HG03378 (cell line): ENCODE results near the gene INPP5D.
A peak's percentile ranks its signal among the peaks of the same experiment; 100 is the strongest.

Experiments used
- ATAC-seq: cut with Tn5 transposase; IDR thresholded peaks from one replicate; pipeline ENCODE4 v1.9.1; 2021; ENCODE audit warnings: mild to moderate bottlenecking, moderate library complexity; ENCODE audit not compliant: unreplicated experiment

Gene INPP5D

DNA sequence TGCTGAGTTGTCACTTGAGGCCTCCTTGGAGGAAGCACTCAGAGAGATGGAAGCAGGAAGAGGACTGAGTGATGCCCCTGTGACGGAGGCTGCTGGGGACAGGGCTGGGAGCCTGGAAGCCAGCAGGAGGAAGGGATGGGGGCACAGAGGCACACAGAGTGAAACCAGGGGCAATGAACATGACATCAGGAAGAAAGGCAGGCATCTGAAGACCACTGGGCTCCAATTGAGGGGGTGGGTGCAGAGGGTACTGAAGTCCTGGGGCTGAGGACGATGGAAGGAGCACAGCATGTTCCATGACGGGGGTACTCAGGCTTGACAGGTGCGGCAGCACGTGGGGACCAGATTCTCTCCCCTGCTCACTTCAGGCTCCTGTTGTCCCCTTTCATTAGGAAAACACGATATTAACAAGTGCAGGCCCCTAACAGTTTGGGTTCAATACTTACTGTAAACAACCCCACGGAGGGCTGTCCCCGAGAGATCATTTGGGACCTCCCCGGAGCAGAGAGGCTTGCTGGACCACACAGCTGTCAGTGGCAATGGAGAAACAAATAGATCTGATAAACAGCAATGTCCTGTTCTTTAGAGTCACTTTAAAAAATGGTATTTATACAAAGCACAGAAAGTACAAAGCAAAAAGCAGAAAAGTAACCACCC is 8.7 kb downstream of the INPP5D start:
- no peak for ATAC-seq

DNA sequence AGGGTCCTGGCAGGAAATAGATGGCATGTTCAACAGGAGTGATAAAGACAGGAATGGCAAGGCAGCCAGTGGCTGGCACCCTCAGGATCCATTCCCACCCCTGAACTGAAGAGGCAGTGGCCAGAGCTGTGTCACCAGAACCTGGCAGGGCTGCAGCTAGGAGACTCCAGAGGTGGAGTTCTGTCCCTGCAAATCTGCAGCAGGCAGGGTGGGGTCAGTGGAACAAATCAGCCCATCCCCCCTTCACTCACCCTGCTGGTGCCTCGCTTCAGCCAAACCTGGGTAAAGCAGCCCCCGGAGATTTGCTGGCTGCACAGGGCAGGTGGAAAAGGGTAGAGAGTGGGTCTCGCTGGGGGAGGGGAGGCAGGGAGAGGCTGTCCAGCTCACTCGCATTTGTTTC is 12.7 kb downstream of the INPP5D start:
- no peak for ATAC-seq

DNA sequence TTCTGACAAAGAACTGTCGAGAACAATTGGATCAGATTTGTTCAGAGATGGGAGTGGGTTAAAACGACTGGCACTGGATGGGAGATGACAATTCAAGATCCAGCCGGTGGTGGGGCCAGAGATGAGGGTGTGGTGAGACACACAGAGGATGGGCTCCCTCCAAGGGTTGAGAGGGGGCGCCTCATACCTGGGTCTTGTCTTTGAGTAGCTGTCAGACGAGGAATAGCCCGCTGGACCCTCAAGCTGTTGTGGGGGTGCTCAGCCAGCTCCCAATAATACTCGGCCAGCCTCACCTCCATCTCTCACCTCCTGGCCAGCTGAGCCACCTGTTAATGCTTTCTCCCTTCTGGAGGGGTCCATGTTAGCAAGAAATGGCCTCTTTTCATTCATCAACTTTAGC is 14.0 kb downstream of the INPP5D start:
- ATAC-seq, result no peak

DNA sequence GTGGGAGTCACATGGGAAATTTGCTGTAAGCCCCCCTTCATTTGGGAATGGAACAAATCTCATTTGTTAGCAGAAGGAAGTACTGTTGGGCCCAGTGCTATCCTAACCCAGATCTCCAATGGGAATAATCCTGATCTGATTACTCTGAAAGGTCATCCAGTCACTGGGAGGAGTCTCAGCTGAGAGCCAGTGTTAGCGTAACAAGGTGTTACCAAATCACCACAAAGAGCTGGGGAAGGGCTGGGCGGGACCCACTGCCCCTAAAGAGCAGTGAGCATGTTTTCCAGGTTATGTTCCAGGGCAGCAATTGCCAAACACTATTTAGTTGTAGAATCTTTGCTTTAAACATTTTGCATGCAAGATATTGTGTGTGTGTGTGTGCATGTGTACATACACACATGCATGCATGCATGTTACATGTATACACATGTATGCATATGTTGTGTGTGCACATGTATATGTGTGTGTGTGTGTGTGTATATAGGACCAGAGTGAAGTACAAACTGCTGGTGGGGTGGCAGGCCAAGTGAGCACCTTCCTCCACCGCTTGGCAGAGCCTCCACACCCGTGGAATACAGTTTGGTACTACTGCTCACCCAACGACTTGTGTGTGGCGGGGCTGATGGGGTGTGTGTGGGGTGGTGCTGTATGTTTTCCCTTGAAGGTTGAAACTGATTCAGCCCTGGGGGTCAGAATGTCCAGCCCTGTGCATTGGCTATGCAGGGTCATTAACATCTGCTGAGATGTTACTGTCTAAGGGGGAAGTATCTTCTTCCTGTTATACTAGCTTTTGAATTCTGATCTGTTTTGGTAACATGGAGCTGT is 15.2 kb downstream of the INPP5D start:
- ATAC-seq, result no peak

DNA sequence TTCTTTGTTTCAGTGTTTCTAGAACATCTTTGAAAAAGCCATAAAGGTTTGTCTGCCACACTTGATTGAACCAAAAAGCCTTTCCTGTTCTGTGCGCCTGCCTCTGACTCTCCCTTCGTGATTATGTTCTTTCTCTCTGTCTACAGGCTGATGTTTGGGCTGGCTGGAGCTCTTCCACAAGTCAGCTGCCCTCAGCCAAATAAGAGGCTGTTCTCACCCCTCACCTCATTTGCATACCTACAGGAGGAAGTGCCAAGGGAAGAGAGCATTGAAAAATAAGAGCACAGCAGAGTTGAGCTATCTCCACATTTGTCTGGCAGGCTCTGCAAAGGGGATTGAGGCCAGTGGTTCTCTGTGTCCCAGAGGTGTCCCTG is 15.8 kb downstream of the INPP5D start:
- peak; percentile 41 for ATAC-seq

DNA sequence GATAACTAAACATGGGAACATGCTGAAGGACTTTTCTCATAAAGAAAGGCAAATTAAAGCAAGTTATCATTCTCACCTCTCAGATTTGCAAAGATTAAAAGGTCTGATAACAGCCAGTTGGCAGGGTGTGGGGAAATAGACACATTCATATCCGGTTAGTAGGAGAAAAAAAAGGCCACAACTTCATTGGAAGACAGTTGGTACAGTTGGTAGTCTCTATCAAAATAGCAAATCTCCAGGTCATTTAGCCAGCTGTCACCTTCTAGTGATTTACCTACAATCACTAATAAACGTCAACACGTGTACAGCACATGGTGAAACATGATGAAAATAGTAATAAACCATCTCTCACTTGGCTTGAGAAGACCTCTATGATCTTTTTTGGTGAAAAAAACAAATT is 16.6 kb downstream of the INPP5D start:
- no peak for ATAC-seq

DNA sequence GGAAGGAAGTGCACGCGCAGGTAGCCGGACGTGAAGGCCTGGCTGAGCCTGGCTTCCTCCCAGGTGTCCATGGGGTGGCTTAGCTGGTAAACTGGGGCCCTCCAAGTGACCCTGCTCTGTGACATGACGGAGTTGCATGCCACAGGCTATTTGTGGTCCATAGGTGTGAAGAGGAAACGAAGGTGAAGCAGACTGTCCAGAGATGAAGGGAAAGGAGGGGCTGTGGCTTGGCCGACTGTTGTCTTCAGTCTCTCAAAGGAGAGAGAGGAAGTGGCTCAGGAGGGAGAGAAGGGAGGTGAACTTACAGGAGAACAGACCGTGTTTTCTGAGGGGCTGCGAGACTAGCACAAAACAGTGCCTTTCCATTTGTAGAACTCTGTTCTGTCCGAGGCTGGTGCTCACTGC is 19.3 kb downstream of the INPP5D start:
- ATAC-seq, result peak; percentile 41

DNA sequence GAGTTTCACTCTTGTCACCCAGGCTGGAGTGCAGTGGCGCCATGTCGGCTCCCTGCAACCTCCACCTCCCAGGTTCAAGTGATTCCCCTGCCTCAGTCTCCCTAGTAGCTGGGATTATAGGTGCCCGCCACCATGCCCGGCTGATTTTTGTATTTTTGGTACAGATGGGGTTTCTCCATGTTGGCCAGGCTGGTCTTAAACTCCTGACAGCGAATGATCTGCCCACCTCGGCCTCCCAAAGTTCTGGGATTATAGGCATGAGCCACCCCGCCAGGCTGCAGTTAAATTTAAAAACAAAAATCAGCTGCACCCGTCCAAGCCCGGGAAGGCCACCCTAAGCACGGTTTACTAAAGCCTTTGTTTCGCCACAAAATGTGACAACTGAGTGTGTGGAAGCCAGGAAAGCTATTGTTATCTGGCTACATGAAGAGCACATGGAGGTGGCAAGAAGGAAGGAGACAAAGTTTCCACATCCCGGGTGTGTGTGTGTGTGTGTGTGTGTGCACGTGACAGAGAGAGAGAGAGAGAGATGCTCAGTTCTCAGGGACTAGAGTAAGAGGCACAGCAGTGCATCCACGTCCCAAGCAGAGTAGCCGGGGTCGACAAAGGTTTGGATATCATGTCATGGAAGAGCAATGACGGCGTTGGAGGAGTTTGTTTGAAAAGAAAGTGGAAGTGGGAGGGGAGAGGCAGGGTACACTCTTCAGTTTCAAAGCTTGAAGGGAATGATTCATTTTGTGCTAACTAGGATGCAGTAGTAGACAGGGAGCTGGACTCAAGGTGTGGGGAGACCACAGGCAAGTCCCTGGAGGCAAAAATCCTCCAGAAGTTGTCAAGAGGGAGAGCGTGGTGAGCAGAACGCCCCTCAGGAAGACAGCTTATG is 20.1 kb downstream of the INPP5D start:
- ATAC-seq, result no peak

DNA sequence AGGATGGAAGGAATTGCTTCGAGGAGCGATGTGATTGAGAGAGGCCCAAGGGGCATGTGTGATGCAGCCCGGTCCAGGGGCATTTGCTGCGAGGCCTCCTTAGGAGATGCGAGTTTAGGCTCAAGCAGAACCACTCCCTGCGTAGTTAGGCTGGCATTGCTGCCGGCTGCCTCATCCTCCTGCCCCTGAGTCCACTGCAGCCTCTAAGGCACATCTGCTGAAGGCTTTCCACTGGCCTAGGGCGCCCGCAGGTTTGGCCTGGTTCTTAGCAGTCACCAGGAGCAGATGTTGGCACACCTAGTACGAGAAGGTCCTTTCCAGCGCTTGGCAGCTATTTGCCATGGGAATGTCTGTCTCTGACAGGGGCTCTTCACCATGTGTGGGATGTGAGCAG is 20.7 kb downstream of the INPP5D start:
- ATAC-seq, result no peak

DNA sequence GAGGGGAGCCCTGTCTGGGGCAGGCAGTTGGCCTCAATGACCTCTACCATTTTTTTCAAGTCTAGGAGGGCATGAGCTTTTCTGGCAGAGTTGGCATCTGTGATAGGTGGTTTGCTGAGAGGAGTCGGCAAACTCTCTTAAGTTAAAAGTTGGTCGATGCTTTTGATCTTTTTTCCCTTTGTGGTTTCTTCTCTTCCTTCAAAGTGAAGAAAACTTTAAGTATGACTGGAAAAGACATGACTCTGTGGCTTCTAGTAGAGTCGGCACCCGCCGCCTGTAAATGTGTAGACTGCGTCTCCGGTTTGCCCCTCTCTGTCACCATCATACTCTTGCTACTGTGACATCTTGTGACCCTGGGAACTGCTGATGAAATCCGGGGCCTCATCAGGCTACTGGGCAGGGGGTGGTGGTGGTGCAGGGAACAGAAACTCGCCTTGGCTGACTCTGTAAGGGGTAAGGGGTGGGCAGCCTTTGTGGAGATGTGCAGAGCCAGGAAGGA is 21.1 kb downstream of the INPP5D start:
- no peak for ATAC-seq

DNA sequence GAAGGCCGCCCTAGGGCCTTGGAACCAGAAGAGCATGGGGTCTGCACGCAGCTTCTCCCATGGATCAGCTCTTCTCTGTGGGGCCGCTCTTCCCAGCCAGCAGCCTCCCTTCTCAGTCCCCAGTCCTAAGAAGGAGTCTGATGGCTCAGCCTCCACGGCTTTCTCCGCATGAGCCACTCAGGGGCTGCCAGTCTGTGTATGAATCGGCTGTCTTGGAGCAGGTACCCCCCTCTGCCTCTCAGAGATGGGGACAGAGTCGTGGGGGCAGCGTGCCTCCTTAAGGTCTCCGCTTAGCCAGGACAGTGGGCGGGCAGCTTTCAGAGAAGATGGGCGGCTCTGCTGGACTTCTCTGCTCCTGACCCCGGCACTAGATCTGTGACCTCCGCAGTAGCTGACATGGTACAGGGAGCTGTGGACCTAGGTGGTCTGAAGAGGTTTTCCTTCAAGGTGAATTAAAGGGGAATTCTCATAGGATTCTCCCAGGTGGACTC is 21.6 kb downstream of the INPP5D start:
- no peak for ATAC-seq

DNA sequence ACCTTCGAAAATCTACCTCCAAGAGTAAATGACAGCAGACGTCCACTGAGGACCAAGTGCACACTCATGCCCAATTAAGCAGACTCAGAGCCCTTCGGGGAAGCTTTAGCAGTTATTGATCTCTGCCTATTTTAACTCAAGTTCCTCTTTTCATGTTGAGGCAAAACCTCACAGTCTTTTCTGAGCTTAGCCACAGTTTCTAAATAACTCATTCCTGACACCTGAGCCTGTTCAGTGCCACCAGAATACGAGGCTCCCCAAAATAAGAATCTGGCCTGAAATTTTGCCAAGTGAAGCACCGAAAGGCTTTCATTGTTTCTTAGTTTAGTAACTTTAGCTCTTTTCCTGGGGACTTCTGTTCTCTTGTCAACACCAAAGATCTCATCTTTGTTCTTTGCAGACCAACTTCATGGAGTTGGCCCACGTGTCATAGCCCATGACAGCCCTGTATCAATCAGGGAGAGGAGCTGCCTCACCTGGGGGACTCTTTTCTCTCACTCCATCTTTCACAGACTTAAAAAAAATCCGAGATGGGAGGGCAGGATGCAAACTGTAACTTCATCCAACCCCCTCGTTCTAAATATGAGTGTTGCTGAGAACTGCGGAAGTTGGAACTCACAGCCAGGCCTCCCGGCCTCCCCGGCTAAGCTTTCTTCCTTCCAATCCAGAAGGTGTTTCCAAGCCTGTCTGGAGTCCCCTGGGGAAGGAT is 22.2 kb downstream of the INPP5D start:
- peak; percentile 52 for ATAC-seq

DNA sequence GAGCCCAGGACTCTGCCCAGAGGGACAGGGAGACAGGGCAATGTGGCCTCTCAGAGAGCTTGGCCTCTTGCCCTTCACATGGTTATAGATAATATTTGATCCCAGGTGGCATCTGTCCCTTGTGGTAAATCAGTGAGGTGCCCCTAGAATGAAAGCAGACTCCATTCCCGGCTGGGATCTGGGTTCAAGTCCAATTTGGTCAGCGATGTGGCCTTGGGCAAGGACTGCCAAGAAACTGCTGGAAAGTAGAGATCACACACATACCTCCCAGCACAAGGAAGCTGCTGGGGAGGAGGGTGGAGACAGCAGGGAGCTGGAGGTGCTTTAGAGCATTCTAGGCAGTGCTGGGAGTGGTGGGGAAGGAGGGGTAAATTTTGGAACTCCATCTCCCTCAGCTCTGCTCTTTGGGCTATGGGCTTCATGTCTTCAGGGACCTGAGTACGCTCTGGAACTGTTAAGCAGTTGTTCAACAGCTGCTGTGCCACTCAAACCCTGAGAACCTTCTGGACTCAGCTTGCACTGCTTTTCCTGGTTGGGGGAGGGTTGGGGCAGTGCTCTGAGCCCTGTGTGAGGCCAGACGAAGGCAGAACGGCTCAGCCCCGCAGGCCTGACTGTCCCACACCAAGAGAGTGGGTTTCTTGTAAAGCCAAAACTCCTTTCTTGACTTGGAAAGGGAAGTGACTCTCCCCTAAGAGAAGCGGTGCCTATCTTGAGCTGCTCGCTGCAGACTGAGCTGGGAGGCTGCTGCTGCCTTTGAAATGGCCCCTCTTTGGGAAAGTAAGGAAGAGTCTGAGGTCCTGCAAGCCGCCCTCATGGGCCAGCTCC is 23.0 kb downstream of the INPP5D start:
- no peak for ATAC-seq

DNA sequence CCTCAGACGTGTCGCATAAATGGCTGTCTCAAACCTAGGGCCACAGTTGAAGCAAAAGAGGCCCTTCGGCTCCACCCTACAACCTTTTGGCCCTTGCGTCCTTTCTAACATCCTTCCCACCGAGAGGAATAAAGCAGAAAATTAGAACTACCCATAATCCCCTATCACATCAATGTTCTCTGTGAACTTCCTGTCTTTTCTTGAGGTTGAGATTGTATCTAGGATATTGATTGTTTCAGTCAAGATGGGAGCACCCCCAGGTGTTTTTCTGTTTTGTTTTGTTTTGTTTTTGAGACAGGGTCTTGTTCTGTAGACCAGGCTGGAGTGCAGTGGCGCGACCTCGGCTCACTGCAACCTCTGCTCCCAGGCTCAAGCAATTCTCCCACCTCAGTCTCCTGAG is 23.6 kb downstream of the INPP5D start:
- no peak for ATAC-seq

DNA sequence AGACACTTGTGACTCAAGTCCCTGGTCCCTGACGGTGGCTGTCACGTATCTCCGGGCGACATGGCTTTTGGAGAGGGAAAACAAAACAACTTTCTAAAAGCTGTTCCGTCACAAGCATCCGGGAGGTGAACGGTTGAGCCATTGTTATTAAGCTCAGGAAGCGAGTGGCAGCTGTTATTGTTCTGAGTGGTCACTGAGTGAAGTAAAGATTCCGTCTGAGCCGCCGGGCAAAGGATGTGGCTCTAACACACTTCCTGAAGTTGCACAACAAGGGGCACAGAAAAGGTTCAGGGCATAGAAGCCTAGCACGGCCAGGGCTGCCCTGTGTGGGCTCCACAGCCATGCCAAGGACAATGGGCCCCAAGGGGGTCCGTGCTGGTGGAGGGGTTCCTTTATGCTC is 24.3 kb downstream of the INPP5D start:
- ATAC-seq, result peak; percentile 23

DNA sequence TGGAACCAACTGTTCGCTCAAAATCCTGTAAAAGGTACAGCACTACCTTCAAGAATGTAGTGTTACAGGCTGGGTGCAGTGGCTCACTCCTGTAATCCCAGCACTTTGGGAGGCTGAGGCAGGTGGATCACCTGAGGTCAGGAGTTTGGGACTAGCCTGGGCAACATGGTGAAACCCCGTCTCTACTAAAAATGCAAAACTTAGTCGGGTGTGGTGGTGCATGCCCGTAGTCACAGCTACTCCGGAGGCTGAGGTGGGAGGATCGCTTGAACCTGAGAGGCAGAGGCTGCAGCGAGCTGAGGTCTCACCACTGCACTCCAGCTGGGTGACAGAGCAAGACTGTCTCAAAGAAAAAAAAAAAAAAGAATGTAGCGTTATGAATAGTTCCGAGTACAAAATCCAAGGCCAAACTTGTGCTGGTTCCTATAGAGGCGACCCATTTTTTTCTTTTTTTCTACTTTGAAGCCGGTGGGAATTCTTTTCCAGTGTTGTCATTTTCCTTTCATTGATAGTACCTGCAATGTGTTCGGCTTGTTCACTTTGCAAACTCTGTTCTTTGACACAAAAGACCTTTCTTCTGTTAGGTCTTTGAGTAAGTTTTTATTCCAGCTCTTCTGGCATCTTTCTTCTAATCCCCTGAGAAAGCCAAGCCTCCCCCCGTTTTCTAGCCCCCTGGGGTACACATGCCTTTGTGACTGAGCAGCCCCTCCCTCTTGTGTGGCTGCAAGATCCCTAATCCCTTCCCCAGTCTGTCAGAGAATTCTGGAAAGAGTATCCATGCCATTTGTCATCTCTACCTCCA is 25.1 kb downstream of the INPP5D start:
- no peak for ATAC-seq

DNA sequence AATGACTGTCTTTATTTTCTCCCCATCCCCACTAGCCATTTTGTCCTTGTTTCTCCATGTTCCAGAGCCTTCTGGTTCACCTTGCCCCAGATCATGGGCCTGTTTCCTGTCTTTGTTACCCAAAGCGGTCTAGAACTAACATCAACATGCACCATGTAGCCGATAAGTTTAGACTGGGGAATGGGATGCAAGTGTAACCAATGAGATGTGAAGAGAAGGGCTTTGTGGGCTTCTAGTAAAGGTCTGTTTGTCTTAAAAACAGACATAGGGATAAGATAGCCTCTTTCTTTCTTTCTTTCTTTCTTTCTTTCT is 25.7 kb downstream of the INPP5D start:
- ATAC-seq, result no peak

DNA sequence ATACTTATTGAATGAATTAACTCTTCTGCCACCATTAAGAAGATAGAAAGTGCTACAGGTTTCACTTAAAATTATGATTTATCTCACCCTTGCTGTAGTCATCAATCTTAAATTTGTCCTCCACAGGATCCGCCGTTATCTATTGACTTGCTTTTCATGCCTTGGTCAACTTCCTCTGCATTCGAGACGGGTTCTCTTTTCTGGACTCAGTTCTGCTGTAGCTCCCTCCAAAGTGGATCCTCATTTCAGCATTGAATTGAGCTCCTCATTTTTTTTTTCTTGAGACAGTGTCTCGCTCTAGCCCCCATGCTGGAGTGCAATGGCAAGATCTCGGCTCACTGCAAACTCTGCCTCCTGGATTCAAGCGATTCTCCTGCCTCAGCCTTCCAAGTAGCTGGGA is 27.6 kb downstream of the INPP5D start:
- ATAC-seq, result no peak

DNA sequence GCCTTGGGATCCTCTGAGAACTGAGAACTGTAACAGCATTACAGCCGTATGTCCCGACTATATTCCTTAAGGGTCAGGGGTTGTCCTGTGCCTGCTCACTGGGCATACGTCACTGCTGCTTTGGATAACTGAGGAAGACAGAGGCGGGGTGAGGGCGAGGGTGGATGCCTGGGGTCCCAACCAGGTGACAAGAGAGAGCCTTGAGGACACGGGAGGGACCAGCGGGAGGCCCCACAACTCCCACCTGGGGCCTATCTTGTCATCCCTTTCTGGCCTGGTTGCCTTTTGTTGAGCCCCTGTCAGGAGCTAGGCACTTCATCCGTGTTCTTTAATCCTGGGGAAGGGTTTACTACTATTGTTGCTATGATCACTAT is 28.8 kb downstream of the INPP5D start:
- ATAC-seq, result no peak
